GM12878 (cell line): ENCODE measurements around the gene SUMF2. TPM values are rescaled to one million over a fixed set of nuclear protein-coding genes. Genes with fewer than 3 reads are reported as not detected.
"Not testable (repeated sequence)": the region's sequence is repeated elsewhere in the genome, so short reads cannot be mapped to it uniquely, and the experiment has no call there.

ENCODE experiments used
- ATAC-seq: fragments of 200-7000 bp; cut with Tn5 transposase; 3 replicates; pipeline ENCODE4 v1.9.1; 2020; ENCODE audit warnings: mild to moderate bottlenecking, moderate library complexity
- BruUV-seq: library from RNA; stranded (reverse); fragments of 400-500 nt; replicated peaks from 2 replicates; lab custom pipeline; 2021; lab: Mats Ljungman, UMichigan
- CTCF ChIA-PET: fragments of 300-600 bp; sonication (Branson Sonifier 250); formaldehyde crosslinking; extraction: SDS; loops from one replicate; lab custom pipeline; 2021; ENCODE audit warnings: inconsistent platforms; lab: Yijun Ruan, JAX
- POLR2A ChIA-PET: fragments of 350-600 bp; formaldehyde crosslinking; extraction: SDS; loops from one replicate; lab custom pipeline; 2021; ENCODE audit warnings: inconsistent platforms; lab: Charles Lee
- RAD21 ChIA-PET: fragments of 300-600 bp; sonication (Branson Sonifier 250); formaldehyde crosslinking; loops from one replicate; lab custom pipeline; 2023; ENCODE audit warnings: antibody characterized with exemption; ENCODE audit not compliant: unreplicated experiment; lab: Charles Lee
- SMC1A ChIA-PET: fragments of 300-600 bp; sonication (Branson Sonifier 250); formaldehyde crosslinking; loops from one replicate; lab custom pipeline; 2023; ENCODE audit not compliant: unreplicated experiment, uncharacterized antibody; lab: Charles Lee
- DNase-seq: peaks from one replicate; pipeline ENCODE4 v3.0.0-alpha.2; 2011; ENCODE audit warnings: low read depth, low spot score
- FAIRE-seq: peaks from 3 replicates; lab custom pipeline; 2011; peaks lifted over from hg19 to GRCh38; lab: Jason Lieb, UNC
- H2AFZ ChIP-seq: 2 replicates; pipeline ENCODE4 v1.6.0; 2011; ENCODE audit warnings: low read depth, low read length, control low read depth; ENCODE audit not compliant: control insufficient read depth
- H3K27ac ChIP-seq: 2 replicates; pipeline ENCODE4 v1.5.1; 2011; ENCODE audit warnings: control low read depth; ENCODE audit not compliant: control insufficient read depth, insufficient read depth
- H3K27me3 ChIP-seq, 2 experiments: replicated peaks in 1 of 2; 2 replicates each; pipeline versions ENCODE4 v1.6.0 to v1.6.1; 2011; ENCODE audit warnings: low read length in 1 of 2; ENCODE audit not compliant: control insufficient read depth in 2 of 2, insufficient read depth in 2 of 2
- H3K36me3 ChIP-seq, 2 experiments: 2 replicates each; pipeline ENCODE4 v1.5.1; 2011; ENCODE audit warnings: low read length in 1 of 2; ENCODE audit not compliant: control insufficient read depth in 2 of 2, insufficient read depth in 2 of 2
- H3K4me1 ChIP-seq: 2 replicates; pipeline ENCODE4 v1.6.1; 2011; ENCODE audit warnings: mild to moderate bottlenecking, low read length, moderate library complexity, mixed read lengths; ENCODE audit not compliant: control insufficient read depth, insufficient read depth
- H3K4me2 ChIP-seq: 2 replicates; pipeline ENCODE4 v1.6.0; 2011; ENCODE audit warnings: control low read depth; ENCODE audit not compliant: control insufficient read depth, insufficient read depth
- H3K4me3 ChIP-seq: fragments of 200-600 bp; sonication (generic); 2 replicates; pipeline ENCODE4 v1.5.1; 2016
- H3K79me2 ChIP-seq: 2 replicates; pipeline ENCODE4 v1.6.0; 2011; ENCODE audit warnings: low read length; ENCODE audit not compliant: control insufficient read depth, insufficient read depth
- H3K9ac ChIP-seq: 2 replicates; pipeline ENCODE4 v1.8.0; 2011; ENCODE audit warnings: low read length, control low read depth, mixed read lengths; ENCODE audit not compliant: control insufficient read depth, insufficient read depth
- H3K9me3 ChIP-seq: replicated peaks from 3 replicates; pipeline ENCODE4 v1.5.1; 2011; ENCODE audit warnings: mild to moderate bottlenecking, low read length; ENCODE audit not compliant: control insufficient read depth, insufficient read depth
- H4K20me1 ChIP-seq: 2 replicates; pipeline ENCODE4 v1.6.0; 2011; ENCODE audit not compliant: control insufficient read depth, insufficient read depth
- BACH1 ChIP-seq: fragments of 450-650 bp; IDR thresholded peaks from 2 replicates; pipeline ENCODE4 v1.6.1; 2017; ENCODE audit warnings: mild to moderate bottlenecking, borderline replicate concordance
- IKZF2 ChIP-seq, 2 experiments: fragments of 450-650 bp; IDR thresholded peaks; 2 replicates each; pipeline ENCODE4 v1.6.1; 2017; ENCODE audit warnings: mild to moderate bottlenecking in 2 of 2, moderate library complexity in 2 of 2
- NFXL1 ChIP-seq: fragments of 450-650 bp; IDR thresholded peaks from 2 replicates; pipeline ENCODE4 v1.6.1; 2017; ENCODE audit warnings: antibody characterized with exemption, mild to moderate bottlenecking, borderline replicate concordance
- STAT3 ChIP-seq: IDR thresholded peaks from 2 replicates; pipeline ENCODE4 v1.6.1; 2011; ENCODE audit warnings: low read depth, low read length, improper control_type of control experiment
- SUZ12 ChIP-seq: fragments of 200-600 bp; sonication (generic); IDR thresholded peaks from one replicate; pipeline ENCODE4 v1.6.1; 2018; ENCODE audit warnings: antibody characterized with exemption, mild to moderate bottlenecking; ENCODE audit not compliant: unreplicated experiment
- WGBS: methylation state at CpG from one replicate; pipeline ENCODE4 v1.1.6; 2016; ENCODE audit warnings: low lambda C conversion rate; ENCODE audit not compliant: insufficient replicate concordance, insufficient coverage; ENCODE audit errors: missing lambda C conversion rate; 5-methylcytosine and 5-hydroxymethylcytosine counted together
- in situ Hi-C: fragments of 300-500 bp; cut with MboI; formaldehyde crosslinking; loops from 9 replicates; pipeline ENCODE4 v1.14.3; 2018; ENCODE audit warnings: mixed read lengths
- intact Hi-C: fragments of 100-400 bp; cut with micrococcal nuclease; formaldehyde crosslinking; loops from one replicate; pipeline ENCODE4 v1.14.2; 2022; ENCODE audit not compliant: unreplicated experiment
- polyA plus RNA-seq, 11 experiments: library from polyadenylated mRNA; depleted of rRNA in 4 of 11; unstranded in 6 of 11; stranded (reverse) in 5 of 11; fragments of >200 nt; fragmentation: Nextera tagmentation in 4 of 11; fragmentation: Illumina TruSeq in 1 of 11; extraction: Ambion mirVana in 4 of 11; extraction: Trizol in 1 of 11; gene quantifications; 1 replicate in 1 of 11; 2 replicates in 10 of 11; pipeline versions ENCODE4 v1.2.1 to v1.2.3, GENCODE V29; 2011 to 2016; ENCODE audit warnings: inconsistent platforms in 2 of 11, missing spikeins in 2 of 11, low read depth in 1 of 11
- total RNA-seq, 4 experiments: library from RNA; depleted of rRNA in 3 of 4; stranded (reverse); fragments of >200 nt in 3 of 4; fragmentation: Illumina TruSeq in 1 of 4; extraction: Trizol in 1 of 4; gene quantifications; 2 replicates each; pipeline versions ENCODE4 v1.2.1 to v1.2.3, GENCODE V29; 2013 to 2021

Gene SUMF2
- total and polyA plus RNA-seq, 10 of the 15 experiments (the other 5 are each of a cell fraction or from before 2014, with no cell fraction given), result 39.9 to 106 (median 71.7) TPM

GRCh38 chr7:56091591-56091990, 27.5 kb downstream of the SUMF2 start:
- no peaks in the 10 kb centered on the region for H3K9me3 ChIP-seq
- H4K20me1 ChIP-seq, result no peaks in the 10 kb centered on the region
- ChIA-PET POLR2A (no interaction called here), RAD21 (no interaction called here), CTCF (interaction anchor here (2.8 kb wide), 1 partner anchor 17 kb away, joined by 12 read pairs; no protein-coding TSS in a partner anchor), SMC1A (no interaction called here)
- no peak overlapping the region for H3K27ac ChIP-seq
- no peak overlapping the region for H3K4me2 ChIP-seq
- ATAC-seq (no peak; the same call in 2 of the 3 replicates), FAIRE-seq (no peak), DNase-seq (no peak)
- BruUV-seq, result no TSS peak
- intact Hi-C loops, result no loop called here
- H3K4me1 ChIP-seq, result no peaks in the 10 kb centered on the region
- H2AFZ ChIP-seq, result no peak overlapping the region
- TF ChIP-seq NFXL1 (no peak), STAT3 (no peak), SUZ12 (no peak), BACH1 (no peak), IKZF2 (IDR thresholded peaks at IDR 0.05) (no peak)
- H3K79me2 ChIP-seq, result no peaks in the 10 kb centered on the region
- no peak overlapping the region for H3K4me3 ChIP-seq
- no peaks in the 10 kb centered on the region for H3K36me3 ChIP-seq
- in situ Hi-C loops, result no loop called here
- no peak overlapping the region for H3K9ac ChIP-seq
- no peaks in the 10 kb centered on the region for H3K27me3 ChIP-seq
- WGBS, result 92% methylated on average over 3 of the region's 3 CpGs

DNA sequence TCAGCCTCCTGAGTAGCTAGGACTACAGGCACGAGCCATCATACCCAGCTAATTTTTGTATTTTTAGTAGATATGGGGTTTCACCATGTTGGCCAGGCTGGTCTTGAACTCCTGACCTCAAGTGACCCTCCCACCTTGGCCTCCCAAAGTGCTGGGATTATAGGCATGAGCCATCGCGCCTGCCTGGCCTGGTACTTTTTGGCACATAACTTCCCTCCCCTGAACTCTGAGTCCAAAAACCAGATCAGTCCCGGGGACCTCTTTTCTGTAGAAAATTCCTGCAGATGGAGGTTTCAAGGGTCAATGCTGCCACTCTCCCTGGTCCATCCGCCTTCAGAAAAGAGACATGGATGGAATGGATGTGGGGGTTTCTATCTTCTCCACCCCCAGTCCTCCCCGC, 28.3 kb downstream of the SUMF2 start:
- POLR2A ChIA-PET, result not testable (repeated sequence)

More for the DNA sequence above, 28.3 kb downstream of the SUMF2 start:
- ATAC-seq, H2AFZ ChIP-seq, in situ Hi-C loops, H3K36me3 ChIP-seq, SMC1A ChIA-PET, H4K20me1 ChIP-seq, H3K4me3 ChIP-seq, H3K4me2 ChIP-seq, H3K27me3 ChIP-seq, RAD21 ChIA-PET, H3K9me3 ChIP-seq, DNase-seq, FAIRE-seq, H3K27ac ChIP-seq, BruUV-seq, H3K4me1 ChIP-seq, intact Hi-C loops, H3K9ac ChIP-seq, H3K79me2 ChIP-seq: not testable (repeated sequence)
- CTCF ChIA-PET, result interaction anchor here (2.8 kb wide), 1 partner anchor 18 kb away, joined by 12 read pairs; no protein-coding TSS in a partner anchor
- WGBS, result 90% methylated on average over 6 of the region's 6 CpGs
